ENCODE measurements around the gene MAPK1.
"Not testable (repeated sequence)": the region's sequence is repeated elsewhere in the genome, so short reads cannot be mapped to it uniquely, and the experiment has no call there.

MAPK1 gene

GRCh38 chr22:21790359-21790758 is 77.1 kb downstream of the MAPK1 start:
- no peak for DNase-seq

DNA sequence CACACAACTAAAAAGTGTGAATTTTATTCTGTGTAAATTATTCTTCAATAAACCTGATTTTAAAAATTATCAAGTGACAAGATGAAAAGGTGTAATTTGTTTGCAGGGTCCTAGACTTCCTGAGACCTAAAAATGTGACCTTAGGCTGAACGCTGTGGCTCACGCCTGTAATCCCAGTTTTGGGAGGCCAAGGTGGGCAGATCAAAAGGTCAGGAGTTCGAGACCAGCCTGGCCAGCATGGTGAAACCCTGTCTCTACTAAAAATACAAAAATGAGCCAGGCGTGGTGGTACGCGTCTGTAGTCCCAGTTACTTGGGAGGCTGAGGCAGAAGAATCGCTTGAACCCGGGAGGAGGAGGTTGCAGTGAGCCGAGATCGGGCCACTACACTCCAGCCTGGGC is 79.9 kb downstream of the MAPK1 start:
- DNase-seq: not testable (repeated sequence)

- DNase-seq: no peak
Observed at GRCh38 chr22:21780259-21780658, 87.2 kb downstream of the MAPK1 start.

- DNase-seq: no peak
Observed at GRCh38 chr22:21779444-21779843, 88.0 kb downstream of the MAPK1 start.

DNA sequence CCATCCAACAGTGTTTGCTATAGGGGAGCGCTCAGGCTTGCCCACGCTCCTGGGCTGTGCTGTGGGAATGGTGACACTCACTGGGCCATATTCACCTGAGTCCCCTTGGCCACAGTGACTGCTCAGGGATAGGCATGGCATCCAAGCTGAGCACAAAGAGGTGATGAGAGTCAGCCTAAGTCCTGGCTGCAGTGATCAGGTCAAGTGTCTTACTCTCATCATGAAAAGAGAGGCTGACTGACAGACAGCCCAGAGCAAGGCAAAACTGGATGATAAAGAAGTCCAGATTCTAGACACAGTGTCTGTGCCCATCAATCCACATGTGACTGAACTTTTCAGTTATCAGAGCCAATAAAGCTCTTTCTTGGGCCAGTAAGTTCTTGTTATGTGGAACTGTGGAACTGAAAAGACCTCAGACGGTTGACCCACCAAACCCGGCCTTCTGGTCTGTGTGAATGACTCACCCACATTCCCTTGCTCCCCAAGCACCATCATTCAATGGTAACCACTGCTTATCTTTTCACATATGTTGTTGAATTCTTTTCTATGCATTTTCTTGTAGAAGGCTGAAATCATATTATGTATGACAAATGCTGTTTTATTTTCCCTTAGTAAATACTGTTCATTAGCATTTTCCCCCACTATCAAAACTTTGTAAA is 88.6 kb downstream of the MAPK1 start:
- no peak for DNase-seq

DNA sequence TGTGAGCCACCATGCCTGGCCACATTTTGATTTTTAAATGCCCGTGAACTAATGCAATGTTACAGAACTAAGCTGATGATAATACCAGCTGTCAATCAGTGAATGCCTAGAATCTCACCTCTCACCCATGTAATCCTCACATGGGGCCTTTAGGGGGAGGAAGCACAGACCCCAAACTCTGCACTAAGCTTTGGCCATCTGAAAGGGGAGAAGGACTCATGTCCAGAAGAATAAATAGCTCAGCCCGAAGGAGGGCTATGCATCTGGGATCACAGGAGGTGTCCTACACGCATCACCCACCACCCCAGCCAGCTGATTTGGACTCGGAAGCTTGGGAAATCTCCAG is 95.8 kb downstream of the MAPK1 start:
- DNase-seq: no peak

DNA sequence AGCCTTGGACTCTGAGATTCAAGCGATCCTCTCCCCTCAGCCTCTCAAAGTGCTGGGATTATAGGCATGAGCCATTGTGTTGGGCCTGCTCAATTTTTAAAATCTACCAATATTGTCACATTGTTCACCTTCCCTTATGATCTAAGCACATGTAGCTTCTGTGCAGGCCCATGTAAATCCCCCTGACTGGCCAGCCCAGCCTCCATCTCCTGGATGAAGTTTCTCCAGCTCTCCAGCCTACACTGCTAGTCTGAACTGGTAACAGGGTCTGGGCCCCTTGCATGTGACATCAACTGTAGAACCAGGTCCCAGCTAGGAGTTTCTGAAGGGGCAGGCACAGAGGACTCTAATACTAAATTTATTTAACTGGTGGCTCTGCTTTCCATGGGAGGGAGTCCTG is 99.0 kb downstream of the MAPK1 start:
- DNase-seq: no peak

DNA sequence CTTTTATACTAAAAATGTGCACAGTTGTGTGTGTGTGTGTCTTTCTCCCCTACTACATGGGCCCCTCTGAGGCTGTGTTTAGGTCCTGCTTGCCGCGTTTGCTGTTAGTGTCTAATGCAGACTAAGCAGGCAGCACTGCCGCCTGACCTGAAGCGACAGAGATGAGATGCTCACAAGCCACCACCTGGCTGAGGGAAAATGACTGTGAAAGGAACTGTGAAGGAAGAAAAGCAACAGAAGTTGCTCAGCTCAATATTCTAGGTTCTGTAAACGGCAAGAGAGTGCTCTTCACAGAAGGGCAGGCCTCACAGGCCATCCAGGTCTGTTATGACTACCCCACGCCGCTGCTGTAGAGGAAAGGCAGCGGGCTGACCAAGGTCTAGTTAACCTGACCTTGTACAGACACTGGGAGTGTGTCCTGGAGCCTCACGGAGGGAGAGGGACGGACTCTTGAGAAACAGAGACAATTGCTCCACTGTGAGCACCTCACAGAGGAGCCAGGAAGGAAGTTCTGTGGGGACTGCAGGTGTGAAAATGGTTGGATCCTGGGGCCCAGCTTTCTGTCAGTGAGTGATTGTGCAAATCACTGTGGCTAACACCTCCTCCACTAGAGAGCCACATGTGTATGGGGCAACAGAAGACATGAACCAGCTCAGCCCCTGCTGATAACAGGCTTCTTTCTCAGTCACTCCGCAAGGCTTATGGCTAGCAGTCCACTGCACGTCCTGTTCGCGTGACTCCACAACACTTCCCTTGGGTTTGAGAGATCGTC is 100.6 kb downstream of the MAPK1 start:
- DNase-seq: no peak

DNA sequence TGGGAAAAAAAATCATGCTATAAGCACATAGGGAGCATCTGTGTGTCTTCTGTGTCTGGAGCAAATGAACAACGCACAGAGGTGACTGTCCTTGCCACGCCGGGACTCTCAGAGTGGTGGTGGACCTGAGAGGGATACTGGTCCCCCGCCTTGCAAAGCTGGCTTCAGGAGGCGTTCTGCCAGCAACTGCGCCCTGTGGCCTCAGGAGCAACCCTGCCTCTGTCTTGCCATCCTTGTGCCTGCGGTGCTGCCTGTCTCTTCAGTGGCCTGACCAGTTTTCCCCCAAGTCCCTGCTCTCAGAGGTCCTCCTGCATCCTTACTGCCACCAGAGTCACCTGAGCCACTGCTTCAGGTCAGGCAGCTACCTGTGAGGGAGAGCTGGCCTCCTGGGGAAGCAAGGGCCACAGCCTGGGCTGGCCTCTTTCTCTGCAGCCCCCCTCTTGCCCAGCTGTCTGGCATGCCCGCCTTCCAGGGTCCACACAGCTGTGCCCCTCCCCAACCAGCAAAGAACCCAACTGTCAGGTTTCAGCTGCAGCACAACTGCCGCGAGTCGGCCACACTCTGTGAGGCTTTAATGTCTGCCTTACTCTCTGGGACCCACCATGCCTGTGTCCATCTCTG is 101.4 kb downstream of the MAPK1 start:
- no peak for DNase-seq

DNA sequence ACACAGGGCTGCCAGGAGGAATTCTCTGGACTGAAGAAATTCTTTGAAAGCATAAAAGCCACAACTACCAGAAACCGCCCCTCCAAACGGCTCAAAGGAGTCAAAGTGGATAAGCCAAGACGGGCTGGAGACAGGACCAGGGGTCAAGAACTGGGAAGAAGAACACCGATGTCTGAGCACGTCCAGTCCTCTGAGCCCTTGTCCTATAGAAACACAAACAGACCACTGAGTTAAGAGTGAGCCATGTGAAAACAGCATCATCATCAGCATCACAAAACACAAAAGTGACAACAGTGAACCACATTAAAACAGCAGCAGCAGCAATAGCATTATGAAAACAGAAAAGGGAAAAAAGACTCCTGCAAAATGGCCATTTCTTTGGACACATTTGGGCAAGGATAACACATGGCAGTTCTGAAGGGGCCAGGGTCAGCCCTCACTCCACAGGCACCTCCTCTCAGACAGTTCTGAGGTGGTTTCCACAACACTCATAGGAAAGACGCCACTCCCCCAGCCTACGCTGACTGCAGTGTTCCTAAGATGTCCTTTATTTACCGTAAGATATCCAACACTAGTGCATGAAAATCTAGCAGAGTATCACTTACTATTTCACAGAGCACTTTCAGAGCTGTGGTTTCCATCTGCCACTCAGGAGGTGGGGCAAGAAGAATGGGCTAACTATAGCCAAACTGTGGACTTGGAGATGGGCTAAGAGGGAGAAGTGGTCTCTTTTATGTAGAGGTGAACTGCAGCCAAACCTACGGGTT is 103.2 kb downstream of the MAPK1 start:
- DNase-seq: no peak

- peak; percentile 26 to 67 (median 60) for DNase-seq
Observed at GRCh38 chr22:21762712-21763581, 104.5 kb downstream of the MAPK1 start.

- no peak for DNase-seq
Observed at GRCh38 chr22:21761994-21762680, 105.3 kb downstream of the MAPK1 start.

DNA sequence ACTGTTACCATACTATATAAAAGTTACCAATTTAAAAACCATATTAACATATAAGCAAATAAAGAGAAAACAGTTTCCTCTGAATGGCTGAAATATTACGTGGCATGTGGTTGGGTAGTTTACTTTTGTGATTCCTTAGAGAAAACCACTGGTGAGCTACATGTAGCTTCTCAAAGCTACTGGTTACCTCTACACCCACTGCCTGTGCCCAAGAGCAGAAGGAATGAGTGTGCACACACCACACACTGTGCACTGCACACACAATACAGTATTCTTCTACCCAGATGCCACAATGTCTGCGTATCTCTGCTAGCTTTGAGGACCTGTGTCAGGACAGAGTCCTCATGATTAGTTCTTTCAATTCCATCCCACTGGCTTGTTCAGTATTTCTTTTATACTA is 106.4 kb downstream of the MAPK1 start:
- no peak for DNase-seq

DNA sequence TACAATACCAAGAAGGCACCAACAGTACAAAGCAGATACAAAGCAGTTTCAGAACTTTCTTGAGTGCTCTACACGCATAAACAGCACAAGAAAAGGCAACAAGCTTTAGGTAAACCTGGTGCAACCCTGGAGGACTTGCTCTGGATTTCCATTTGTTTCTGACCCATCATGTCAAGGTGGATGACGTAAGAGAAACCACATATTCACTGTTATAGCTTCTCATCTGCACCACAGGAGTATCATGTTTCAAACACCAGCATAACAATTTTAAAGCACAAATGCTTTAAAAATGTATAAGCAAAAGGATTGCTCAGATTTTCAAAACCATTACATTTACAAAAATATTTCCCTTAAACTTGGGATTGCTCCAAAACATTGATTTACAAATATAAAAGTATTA is 106.8 kb downstream of the MAPK1 start:
- DNase-seq: no peak

- DNase-seq: no peak
Observed at GRCh38 chr22:21759646-21760376, 107.6 kb downstream of the MAPK1 start.

GRCh38 chr22:21759093-21759492 is 108.4 kb downstream of the MAPK1 start:
- DNase-seq: no peak

DNA sequence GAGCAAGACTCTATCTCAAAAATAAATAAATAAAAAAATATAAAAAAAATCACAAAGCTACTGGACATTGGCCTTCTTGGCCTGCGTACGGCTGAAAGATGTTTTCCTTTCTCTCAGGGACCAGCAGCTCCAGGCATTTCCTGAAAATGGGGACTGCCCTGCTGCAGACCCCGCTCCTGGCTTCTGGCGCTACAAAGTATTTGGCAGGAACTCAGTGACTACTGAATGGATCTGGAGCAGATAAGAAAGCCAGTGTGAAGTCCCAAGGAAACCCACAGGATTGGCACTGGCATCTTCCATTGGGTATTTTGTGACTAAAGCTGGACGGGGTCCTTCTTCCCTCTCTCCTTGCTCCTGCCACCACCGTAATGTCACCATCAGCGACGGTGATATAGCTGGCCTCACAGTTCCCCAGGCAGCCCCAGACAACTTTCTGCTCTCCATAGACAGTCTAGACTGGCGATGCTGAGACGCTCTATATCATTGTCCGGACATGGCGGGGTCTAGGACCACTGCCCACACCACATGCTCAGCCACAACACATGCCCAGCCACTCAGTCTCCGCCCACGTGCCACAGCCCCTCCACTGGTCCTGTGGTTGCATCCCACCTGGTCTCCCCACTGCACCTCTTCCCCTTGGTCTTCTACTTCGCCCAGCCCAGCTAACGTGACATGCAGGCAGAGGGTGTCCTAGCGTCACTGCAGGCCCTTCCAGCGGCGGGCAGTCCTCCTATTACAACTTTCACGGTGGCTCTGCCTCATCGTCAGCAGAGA is 109.2 kb downstream of the MAPK1 start:
- no peak for DNase-seq

DNA sequence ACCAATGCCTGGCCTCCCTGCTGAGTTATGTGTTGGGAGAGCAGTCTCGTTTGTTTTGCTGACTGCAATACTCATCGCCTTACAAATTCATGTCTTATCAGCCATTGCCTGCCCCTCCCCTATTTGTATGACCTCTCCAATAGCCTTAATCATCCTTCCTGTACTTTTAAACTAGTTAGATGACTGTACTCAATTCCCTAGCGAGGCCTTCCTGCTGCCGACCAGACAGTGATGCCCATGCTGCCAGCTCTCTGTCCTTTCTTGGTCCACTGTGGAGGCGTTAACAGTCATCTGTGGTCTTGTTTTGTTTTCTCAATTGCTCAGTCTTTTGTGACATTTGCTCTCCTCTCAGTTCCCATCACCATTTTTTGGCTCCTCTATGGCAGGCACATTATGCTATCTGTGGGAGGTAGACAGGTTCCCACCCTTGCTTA is 111.6 kb downstream of the MAPK1 start:
- DNase-seq: peak in 1 of 4 experiments; percentile 21

DNA sequence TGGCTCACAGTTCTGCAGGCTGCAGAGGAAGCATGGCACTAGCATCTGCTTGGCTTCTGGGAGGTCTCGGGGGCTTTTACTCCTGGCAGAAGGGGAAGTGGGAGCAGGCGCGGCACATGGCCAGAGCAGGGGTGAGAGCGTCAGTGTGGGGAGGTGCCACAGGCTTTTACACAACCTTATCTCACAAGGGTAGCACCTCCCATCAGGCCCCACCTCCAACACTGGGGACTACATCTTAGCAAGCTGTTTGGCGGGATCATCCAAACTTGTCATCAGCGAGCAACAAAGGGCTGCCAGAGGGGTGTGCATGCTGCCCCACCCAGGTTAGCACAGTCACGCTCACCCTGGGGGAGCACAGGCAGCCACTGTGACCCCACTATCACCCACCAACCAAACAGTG is 112.9 kb downstream of the MAPK1 start:
- peak in 1 of 4 experiments; percentile 43 for DNase-seq
